ENCODE results near the gene SPATA16. TPM values are rescaled to one million over a fixed set of nuclear protein-coding genes. Genes with fewer than 3 reads are reported as not detected.

Gene SPATA16
- total and polyA plus RNA-seq, 2 of the 13 experiments (the other 11 are each of a cell fraction or from before 2014, with no cell fraction given) = not detected

GRCh38 chr3:172980849-172981248 is 160.2 kb downstream of the SPATA16 start:
- ATAC-seq = no peak
- WGBS (ENCODE audit: low lambda C conversion rate) = under 1% methylated on average over 8 of the region's 8 CpGs
- Histone ChIP-seq H3K4me3 (replicated peaks in 1 of 3; ENCODE audit: insufficient read depth in 1 of 3, low read depth in 2 of 3, low read length in 3 of 3) (no peak overlapping the region), H3K27ac (ENCODE audit: extremely low read length, insufficient read depth, low read length) (no peak overlapping the region), H3K36me3 (replicated peaks in 1 of 2; ENCODE audit: control insufficient read depth in 1 of 2, insufficient read depth in 2 of 2, low read length in 2 of 2) (no peaks in the 10 kb centered on the region), H3K79me2 (ENCODE audit: insufficient read depth, low read length) (no peaks in the 10 kb centered on the region), H3K9me3 (ENCODE audit: low read length) (no peaks in the 10 kb centered on the region), H2AFZ (ENCODE audit: low read length) (no peak overlapping the region), H3K9ac (ENCODE audit: insufficient read depth, low read depth, low read length) (no peak overlapping the region), H3K4me1 (ENCODE audit: insufficient read depth, low read length) (no peaks in the 10 kb centered on the region), H3K27me3 (ENCODE audit: control insufficient read depth in 1 of 2, insufficient read depth in 2 of 2, low read length in 2 of 2) (no peaks in the 10 kb centered on the region), H4K20me1 (ENCODE audit: insufficient read depth, low read length) (no peaks in the 10 kb centered on the region), H3K4me2 (ENCODE audit: low read depth, low read length) (no peak overlapping the region)
- in situ Hi-C loops (cut with HindIII; ENCODE audit: extremely low pct_ligation_motif_present, low pct_unique_long_range_greater_than_20kb) = no loop called here
- no TSS peak for BruUV-seq (replicated peaks)
- CTCF ChIA-PET (ENCODE audit: low intra/inter-chr PET ratio, low total read pairs) = no interaction called here
- intact Hi-C loops (cut with micrococcal nuclease; ENCODE audit: unreplicated experiment) = no loop called here
- TF ChIP-seq ATF6 (CRISPR knock-in tag; conservative IDR thresholded peaks at IDR 0.05) = no peak
- no peak for TF ChIP-seq ZNF773 (CRISPR knock-in tag; IDR thresholded peaks at IDR 0.05; ENCODE audit: borderline replicate concordance)
- no peak for TF ChIP-seq PLSCR1 (CRISPR knock-in tag; IDR thresholded peaks at IDR 0.05; ENCODE audit: borderline replicate concordance)
- no peak for TF ChIP-seq RAD21 (CRISPR knock-in tag; IDR thresholded peaks at IDR 0.05)
- TF ChIP-seq BRD4 (CRISPR knock-in tag; IDR thresholded peaks at IDR 0.05) = no peak
- TF ChIP-seq HHEX (CRISPR knock-in tag; IDR thresholded peaks at IDR 0.05) = no peak
- TF ChIP-seq MXD3 (CRISPR knock-in tag; IDR thresholded peaks at IDR 0.05) = no peak
- no peak for TF ChIP-seq ZNF451 (CRISPR knock-in tag; IDR thresholded peaks at IDR 0.05)
- TF ChIP-seq RAD51 (IDR thresholded peaks at IDR 0.05; ENCODE audit: borderline replicate concordance) = no peak
- no peak for DNase-seq (ENCODE audit: low spot score)
- FAIRE-seq = no peak
- POLR2A ChIA-PET = no interaction called here
